Measurements from ENCODE around the gene SPOCK2. TPM values are rescaled to one million over a fixed set of nuclear protein-coding genes. Genes with fewer than 3 reads are reported as not detected.
"Not testable (repeated sequence)": the region's sequence is repeated elsewhere in the genome, so short reads cannot be mapped to it uniquely, and the experiment has no call there.

Gene SPOCK2
- polyA plus RNA-seq, 4 donors = 1.6 to 24.2 (median 3.2) TPM

- Histone ChIP-seq H3K4me1 (ENCODE audit: control insufficient read depth in 3 of 3, insufficient read depth in 2 of 3, low read depth in 1 of 3, low read length in 2 of 3) (peaks cover 0 to 22% (median 0%) of the 10 kb centered on the region in 3 donors), H3K4me3 (ENCODE audit: low read depth in 1 of 3, low read length in 3 of 3) (no peak overlapping the region), H3K36me3 (ENCODE audit: control insufficient read depth in 3 of 3, insufficient read depth in 2 of 3, low read depth in 1 of 3, low read length in 3 of 3) (no peaks in the 10 kb centered on the region), H3K27me3 (ENCODE audit: control insufficient read depth in 3 of 3, insufficient read depth in 3 of 3, low read length in 3 of 3) (no peaks in the 10 kb centered on the region), H3K27ac (ENCODE audit: low read depth in 1 of 3, low read length in 2 of 3) (no peak overlapping the region), H3K9me3 (ENCODE audit: control insufficient read depth in 2 of 2, insufficient read depth in 1 of 2, low read depth in 1 of 2, low read length in 1 of 2) (no peaks in the 10 kb centered on the region)
- DNase-seq (no peak), FAIRE-seq (no peak)
- WGBS, 3 donors = 77 to 84% (median 83%) methylated on average over 12 of the region's 12 CpGs
These were observed 54.3 kb downstream of the SPOCK2 start for GRCh38 chr10:72034040-72034499.

- WGBS, 3 donors = 79 to 89% (median 82%) methylated on average over 11 of the region's 11 CpGs
- not testable (repeated sequence) for H3K27me3 ChIP-seq (ENCODE audit: control insufficient read depth in 3 of 3, insufficient read depth in 3 of 3, low read length in 3 of 3); H3K9me3 ChIP-seq (ENCODE audit: control insufficient read depth in 2 of 2, insufficient read depth in 1 of 2, low read depth in 1 of 2, low read length in 1 of 2); H3K4me3 ChIP-seq (ENCODE audit: low read depth in 1 of 3, low read length in 3 of 3); H3K27ac ChIP-seq (ENCODE audit: low read depth in 1 of 3, low read length in 2 of 3); H3K36me3 ChIP-seq (ENCODE audit: control insufficient read depth in 3 of 3, insufficient read depth in 2 of 3, low read depth in 1 of 3, low read length in 3 of 3); FAIRE-seq; DNase-seq
- H3K4me1 ChIP-seq (ENCODE audit: control insufficient read depth in 3 of 3, insufficient read depth in 2 of 3, low read depth in 1 of 3, low read length in 2 of 3) = peaks cover 0 to 30% (median 0%) of the 10 kb centered on the region in 3 donors
These were observed 55.8 kb downstream of the SPOCK2 start for GRCh38 chr10:72032409-72033162.

GRCh38 chr10:72031706-72032105, 56.6 kb downstream of the SPOCK2 start:
- DNase-seq = no peak
- no peak overlapping the region for H3K27ac ChIP-seq (ENCODE audit: low read depth in 1 of 3, low read length in 2 of 3)
- no peaks in the 10 kb centered on the region for H3K27me3 ChIP-seq (ENCODE audit: control insufficient read depth in 3 of 3, insufficient read depth in 3 of 3, low read length in 3 of 3)
- 86 to 91% (median 90%) methylated on average over 10 of the region's 10 CpGs for WGBS, 3 donors
- H3K4me1 ChIP-seq (ENCODE audit: control insufficient read depth in 3 of 3, insufficient read depth in 2 of 3, low read depth in 1 of 3, low read length in 2 of 3) = peaks cover 0 to 34% (median 0%) of the 10 kb centered on the region in 3 donors
- H3K4me3 ChIP-seq (ENCODE audit: low read depth in 1 of 3, low read length in 3 of 3) = no peak overlapping the region
- H3K36me3 ChIP-seq (ENCODE audit: control insufficient read depth in 3 of 3, insufficient read depth in 2 of 3, low read depth in 1 of 3, low read length in 3 of 3) = no peaks in the 10 kb centered on the region
- peaks cover 0 to 5% of the 10 kb centered on the region in 2 donors for H3K9me3 ChIP-seq (ENCODE audit: control insufficient read depth in 2 of 2, insufficient read depth in 1 of 2, low read depth in 1 of 2, low read length in 1 of 2)
- FAIRE-seq = no peak

GRCh38 chr10:72030762-72031543, 57.4 kb downstream of the SPOCK2 start:
- DNase-seq (peak in 1 of 2 donors; percentile 47), FAIRE-seq (no peak)
- no peaks in the 10 kb centered on the region for H3K36me3 ChIP-seq (ENCODE audit: control insufficient read depth in 3 of 3, insufficient read depth in 2 of 3, low read depth in 1 of 3, low read length in 3 of 3)
- H3K27ac ChIP-seq (ENCODE audit: low read depth in 1 of 3, low read length in 2 of 3) = no peak overlapping the region
- H3K4me3 ChIP-seq (ENCODE audit: low read depth in 1 of 3, low read length in 3 of 3) = no peak overlapping the region
- 73 to 79% (median 74%) methylated on average over 18 to 19 of the region's 19 CpGs for WGBS, 3 donors
- H3K27me3 ChIP-seq (ENCODE audit: control insufficient read depth in 3 of 3, insufficient read depth in 3 of 3, low read length in 3 of 3) = no peaks in the 10 kb centered on the region
- peaks cover 0 to 36% (median 0%) of the 10 kb centered on the region in 3 donors for H3K4me1 ChIP-seq (ENCODE audit: control insufficient read depth in 3 of 3, insufficient read depth in 2 of 3, low read depth in 1 of 3, low read length in 2 of 3)
- peaks cover 0 to 6% of the 10 kb centered on the region in 2 donors for H3K9me3 ChIP-seq (ENCODE audit: control insufficient read depth in 2 of 2, insufficient read depth in 1 of 2, low read depth in 1 of 2, low read length in 1 of 2)

GRCh38 chr10:72029414-72029813, 58.9 kb downstream of the SPOCK2 start:
- FAIRE-seq (no peak), DNase-seq (no peak)
- Histone ChIP-seq H3K27me3 (ENCODE audit: control insufficient read depth in 3 of 3, insufficient read depth in 3 of 3, low read length in 3 of 3) (no peaks in the 10 kb centered on the region), H3K36me3 (ENCODE audit: control insufficient read depth in 3 of 3, insufficient read depth in 2 of 3, low read depth in 1 of 3, low read length in 3 of 3) (no peaks in the 10 kb centered on the region), H3K27ac (ENCODE audit: low read depth in 1 of 3, low read length in 2 of 3) (no peak overlapping the region), H3K9me3 (ENCODE audit: control insufficient read depth in 2 of 2, insufficient read depth in 1 of 2, low read depth in 1 of 2, low read length in 1 of 2) (peaks cover 0 to 6% of the 10 kb centered on the region in 2 donors), H3K4me1 (ENCODE audit: control insufficient read depth in 3 of 3, insufficient read depth in 2 of 3, low read depth in 1 of 3, low read length in 2 of 3) (peaks cover 0 to 40% (median 0%) of the 10 kb centered on the region in 3 donors), H3K4me3 (ENCODE audit: low read depth in 1 of 3, low read length in 3 of 3) (no peak overlapping the region)
- 83 to 89% (median 88%) methylated on average over 1 of the region's 1 CpG for WGBS, 3 donors

- peaks cover 0 to 40% (median 0%) of the 10 kb centered on the region in 3 donors for H3K4me1 ChIP-seq (ENCODE audit: control insufficient read depth in 3 of 3, insufficient read depth in 2 of 3, low read depth in 1 of 3, low read length in 2 of 3)
- no peak overlapping the region for H3K4me3 ChIP-seq (ENCODE audit: low read depth in 1 of 3, low read length in 3 of 3)
- H3K9me3 ChIP-seq (ENCODE audit: control insufficient read depth in 2 of 2, insufficient read depth in 1 of 2, low read depth in 1 of 2, low read length in 1 of 2) = peaks cover 0 to 6% of the 10 kb centered on the region in 2 donors
- DNase-seq (peak; percentile 83 to 88), FAIRE-seq (no peak)
- 12 to 54% (median 23%) methylated on average over 6 of the region's 6 CpGs for WGBS, 3 donors
- no peaks in the 10 kb centered on the region for H3K36me3 ChIP-seq (ENCODE audit: control insufficient read depth in 3 of 3, insufficient read depth in 2 of 3, low read depth in 1 of 3, low read length in 3 of 3)
- peak overlapping the region in 1 of 3 donors; percentile 68 for H3K27ac ChIP-seq (ENCODE audit: low read depth in 1 of 3, low read length in 2 of 3)
- no peaks in the 10 kb centered on the region for H3K27me3 ChIP-seq (ENCODE audit: control insufficient read depth in 3 of 3, insufficient read depth in 3 of 3, low read length in 3 of 3)
These were observed 60.9 kb downstream of the SPOCK2 start for GRCh38 chr10:72027498-72027897.

GRCh38 chr10:72026278-72027111, 61.9 kb downstream of the SPOCK2 start:
- H3K36me3 ChIP-seq (ENCODE audit: control insufficient read depth in 3 of 3, insufficient read depth in 2 of 3, low read depth in 1 of 3, low read length in 3 of 3) = no peaks in the 10 kb centered on the region
- peaks cover 0 to 6% of the 10 kb centered on the region in 2 donors for H3K9me3 ChIP-seq (ENCODE audit: control insufficient read depth in 2 of 2, insufficient read depth in 1 of 2, low read depth in 1 of 2, low read length in 1 of 2)
- H3K4me1 ChIP-seq (ENCODE audit: control insufficient read depth in 3 of 3, insufficient read depth in 2 of 3, low read depth in 1 of 3, low read length in 2 of 3) = peaks cover 0 to 40% (median 0%) of the 10 kb centered on the region in 3 donors
- no peak overlapping the region for H3K4me3 ChIP-seq (ENCODE audit: low read depth in 1 of 3, low read length in 3 of 3)
- H3K27me3 ChIP-seq (ENCODE audit: control insufficient read depth in 3 of 3, insufficient read depth in 3 of 3, low read length in 3 of 3) = no peaks in the 10 kb centered on the region
- DNase-seq (peak; percentile 19 to 60), FAIRE-seq (no peak)
- H3K27ac ChIP-seq (ENCODE audit: low read depth in 1 of 3, low read length in 2 of 3) = no peak overlapping the region
- WGBS, 3 donors = 52 to 72% (median 63%) methylated on average over 14 of the region's 14 CpGs

GRCh38 chr10:72025832-72026231, 62.5 kb downstream of the SPOCK2 start:
- Histone ChIP-seq H3K27me3 (ENCODE audit: control insufficient read depth in 3 of 3, insufficient read depth in 3 of 3, low read length in 3 of 3) (no peaks in the 10 kb centered on the region), H3K9me3 (ENCODE audit: control insufficient read depth in 2 of 2, insufficient read depth in 1 of 2, low read depth in 1 of 2, low read length in 1 of 2) (peaks cover 0 to 6% of the 10 kb centered on the region in 2 donors), H3K27ac (ENCODE audit: low read depth in 1 of 3, low read length in 2 of 3) (no peak overlapping the region), H3K4me3 (ENCODE audit: low read depth in 1 of 3, low read length in 3 of 3) (no peak overlapping the region), H3K4me1 (ENCODE audit: control insufficient read depth in 3 of 3, insufficient read depth in 2 of 3, low read depth in 1 of 3, low read length in 2 of 3) (peaks cover 0 to 35% (median 0%) of the 10 kb centered on the region in 3 donors), H3K36me3 (ENCODE audit: control insufficient read depth in 3 of 3, insufficient read depth in 2 of 3, low read depth in 1 of 3, low read length in 3 of 3) (no peaks in the 10 kb centered on the region)
- 52 to 70% (median 54%) methylated on average over 5 of the region's 5 CpGs for WGBS, 3 donors
- no peak for FAIRE-seq
- DNase-seq = no peak
